OCI-LY3 (cell line): ENCODE measurements around the gene XRCC4.

Source experiments
- H2AFZ ChIP-seq: fragments of 200-600, 300-600 bp; shearing (Covaris generic); 2 replicates; pipeline ENCODE4 v1.6.0; 2014; ENCODE audit warnings: antibody characterized with exemption, low read depth, low read length
- H3K27ac ChIP-seq: fragments of 200-600, 300-600 bp; sonication (generic); 2 replicates; pipeline ENCODE4 v1.5.1; 2014; ENCODE audit warnings: mild to moderate bottlenecking, low read length, moderate library complexity, mixed read lengths
- H3K27me3 ChIP-seq: fragments of 200-600, 300-600 bp; sonication (generic); 2 replicates; pipeline ENCODE4 v1.6.1; 2014; ENCODE audit warnings: low read depth, low read length, mixed read lengths
- H3K36me3 ChIP-seq: fragments of 200-600, 300-600 bp; sonication (generic); replicated peaks from 2 replicates; pipeline ENCODE3; 2014; ENCODE audit warnings: low read depth, low read length, mixed read lengths
- H3K4me1 ChIP-seq: fragments of 300-600, 200-600 bp; sonication (generic); 2 replicates; pipeline ENCODE4 v1.6.1; 2014; ENCODE audit warnings: low read length, mixed read lengths
- H3K4me2 ChIP-seq: fragments of 200-600, 300-600 bp; sonication (generic); 2 replicates; pipeline ENCODE4 v1.6.1; 2014; ENCODE audit warnings: low read length, mixed read lengths
- H3K4me3 ChIP-seq: fragments of 300-600, 200-600 bp; sonication (generic); 2 replicates; pipeline ENCODE4 v1.5.1; 2014; ENCODE audit warnings: antibody characterized with exemption, mild to moderate bottlenecking, low read length, moderate library complexity
- H3K79me2 ChIP-seq: fragments of 300-600, 200-600 bp; shearing (Covaris generic); 2 replicates; pipeline ENCODE4 v1.6.1; 2014; ENCODE audit warnings: mild to moderate bottlenecking, low read length, mixed read lengths
- H3K9ac ChIP-seq: fragments of 300-600, 200-600 bp; shearing (Covaris generic); 2 replicates; pipeline ENCODE4 v1.6.0; 2014; ENCODE audit warnings: mild to moderate bottlenecking, low read length, moderate library complexity
- H3K9me3 ChIP-seq: fragments of 200-600, 300-600 bp; shearing (Covaris generic); 2 replicates; pipeline ENCODE4 v1.6.1; 2014; ENCODE audit warnings: low read length, mixed read lengths; ENCODE audit not compliant: insufficient read depth
- H4K20me1 ChIP-seq: fragments of 200-600, 300-600 bp; sonication (generic); 2 replicates; pipeline ENCODE4 v1.6.1; 2016; ENCODE audit warnings: low read length, mixed read lengths; ENCODE audit not compliant: insufficient read depth
- CTCF ChIP-seq: fragments of 200-600, 300-600 bp; sonication (generic); IDR thresholded peaks from 2 replicates; pipeline ENCODE4 v1.5.1; 2014; ENCODE audit warnings: antibody characterized with exemption, low read length, low read depth
- EZH2phosphoT487 ChIP-seq: fragments of 200-600 bp; shearing (Covaris generic); IDR thresholded peaks from 2 replicates; pipeline ENCODE4 v1.6.1; 2018; ENCODE audit warnings: antibody characterized with exemption, mixed run types, low read depth

The XRCC4 gene

GRCh38 chr5:83397658-83398057 is 320.3 kb downstream of the XRCC4 start:
- Histone ChIP-seq H4K20me1 (no peaks in the 10 kb centered on the region), H3K4me3 (no peak overlapping the region), H2AFZ (no peak overlapping the region), H3K9ac (no peak overlapping the region), H3K27ac (no peak overlapping the region), H3K4me1 (peaks cover 14% of the 10 kb centered on the region), H3K79me2 (no peaks in the 10 kb centered on the region), H3K36me3 (no peaks in the 10 kb centered on the region), H3K9me3 (no peaks in the 10 kb centered on the region), H3K4me2 (no peak overlapping the region), H3K27me3 (no peaks in the 10 kb centered on the region)
- TF ChIP-seq EZH2phosphoT487 = no peak

- no peaks in the 10 kb centered on the region for H3K79me2 ChIP-seq
- H3K9me3 ChIP-seq = no peaks in the 10 kb centered on the region
- H2AFZ ChIP-seq = peak overlapping the region; percentile 94; the same call in 1 of the 2 replicates
- no peaks in the 10 kb centered on the region for H4K20me1 ChIP-seq
- H3K36me3 ChIP-seq = no peaks in the 10 kb centered on the region
- peaks cover 27% of the 10 kb centered on the region for H3K4me1 ChIP-seq
- no peaks in the 10 kb centered on the region for H3K27me3 ChIP-seq
- TF ChIP-seq CTCF (no peak), EZH2phosphoT487 (no peak)
- no peak overlapping the region for H3K4me3 ChIP-seq
- H3K27ac ChIP-seq = no peak overlapping the region
- no peak overlapping the region for H3K4me2 ChIP-seq
- no peak overlapping the region for H3K9ac ChIP-seq
Observed at GRCh38 chr5:83400241-83400640, 322.9 kb downstream of the XRCC4 start.

GRCh38 chr5:83400701-83401100 is 323.4 kb downstream of the XRCC4 start:
- H3K27me3 ChIP-seq = no peaks in the 10 kb centered on the region
- peak overlapping the region; percentile 63 for H3K27ac ChIP-seq
- H3K4me3 ChIP-seq = no peak overlapping the region
- no peaks in the 10 kb centered on the region for H3K9me3 ChIP-seq
- TF ChIP-seq CTCF = no peak
- no peak for TF ChIP-seq EZH2phosphoT487
- peak overlapping the region; percentile 58 for H3K4me2 ChIP-seq
- H3K36me3 ChIP-seq = no peaks in the 10 kb centered on the region
- peak overlapping the region; percentile 94 for H2AFZ ChIP-seq
- H3K79me2 ChIP-seq = no peaks in the 10 kb centered on the region
- H3K9ac ChIP-seq = 0 out of 2 replicates have a peak overlapping the region, but pooled peaks have one; percentile 22
- H3K4me1 ChIP-seq = peaks cover 27% of the 10 kb centered on the region
- H4K20me1 ChIP-seq = no peaks in the 10 kb centered on the region

GRCh38 chr5:83401122-83401731 is 323.9 kb downstream of the XRCC4 start:
- Histone ChIP-seq H3K4me2 (peak overlapping the region; percentile 58), H3K79me2 (no peaks in the 10 kb centered on the region), H3K9me3 (no peaks in the 10 kb centered on the region), H3K36me3 (no peaks in the 10 kb centered on the region), H4K20me1 (no peaks in the 10 kb centered on the region), H3K27me3 (no peaks in the 10 kb centered on the region), H3K27ac (peak overlapping the region; percentile 63), H3K9ac (peak overlapping the region; percentile 22; the same call in 1 of the 2 replicates), H2AFZ (peak overlapping the region; percentile 94), H3K4me1 (peaks cover 27% of the 10 kb centered on the region), H3K4me3 (no peak overlapping the region; the same call in 1 of the 2 replicates)
- TF ChIP-seq EZH2phosphoT487 = no peak
- TF ChIP-seq CTCF = no peak
